B cell (primary cell): ENCODE data around the gene DCLK1. TPM values are rescaled to one million over a fixed set of nuclear protein-coding genes. Genes with fewer than 3 reads are reported as not detected.

ENCODE experiments used
- ATAC-seq: fragments of 200-7000 bp; cut with Tn5 transposase; one replicate; pipeline ENCODE4 v1.10.0; 2021; ENCODE audit warnings: low read depth, mild to moderate bottlenecking, moderate number of reproducible peaks, moderate library complexity
- CTCF ChIA-PET: fragments of 350-600 bp; sonication (Branson Sonifier 250); formaldehyde crosslinking; loops from one replicate; lab custom pipeline; 2021; ENCODE audit warnings: antibody characterized with exemption, inconsistent platforms; lab: Charles Lee
- POLR2A ChIA-PET: fragments of 350-600 bp; sonication (Branson Sonifier 250); formaldehyde crosslinking; loops from one replicate; lab custom pipeline; 2021; ENCODE audit warnings: antibody characterized with exemption; lab: Charles Lee
- DNase-seq: peaks from one replicate; pipeline ENCODE4 v3.0.0; 2013
- H2AFZ ChIP-seq: 2 replicates; pipeline ENCODE4 v1.6.1; 2012; ENCODE audit warnings: mild to moderate bottlenecking, low read depth, low read length; ENCODE audit not compliant: insufficient read depth, poor library complexity, severe bottlenecking
- H3K27ac ChIP-seq, 2 donors: 1 replicate in 1 of 2; 2 replicates in 1 of 2; pipeline ENCODE4 v1.5.1; 2012 to 2013; ENCODE audit warnings: low read length in 2 of 2, mild to moderate bottlenecking in 2 of 2, moderate library complexity in 1 of 2
- H3K27me3 ChIP-seq, 4 experiments: fragments of 200-600 bp in 1 of 4; sonication (generic) in 1 of 4; replicated peaks in 1 of 4; 1 replicate in 2 of 4; 2 replicates in 2 of 4; pipeline versions ENCODE4 v1.6.1 to v1.7.0; 2013 to 2016; ENCODE audit warnings: low read length in 3 of 4, mild to moderate bottlenecking in 2 of 4, mixed read lengths in 1 of 4, moderate library complexity in 1 of 4; ENCODE audit not compliant: insufficient read depth in 4 of 4, control insufficient read depth in 3 of 4; ENCODE audit errors: control extremely low read depth in 1 of 4
- H3K36me3 ChIP-seq, 2 experiments: replicated peaks in 1 of 2; 1 replicate in 1 of 2; 2 replicates in 1 of 2; pipeline versions ENCODE4 v1.6.1 to v1.7.1; 2013; ENCODE audit warnings: low read length in 1 of 2; ENCODE audit not compliant: insufficient read depth in 2 of 2, control insufficient read depth in 1 of 2; ENCODE audit errors: control extremely low read depth in 1 of 2, extremely low read depth in 1 of 2
- H3K4me1 ChIP-seq, 2 donors: fragments of 200-600 bp in 1 of 2; sonication (generic) in 1 of 2; 1 replicate in 1 of 2; 2 replicates in 1 of 2; pipeline versions ENCODE4 v1.5.1 to v1.6.1; 2013 to 2017; ENCODE audit warnings: low read length in 2 of 2; ENCODE audit not compliant: control insufficient read depth in 2 of 2, insufficient read depth in 2 of 2
- H3K4me2 ChIP-seq: replicated peaks from 2 replicates; pipeline ENCODE3; 2012; ENCODE audit warnings: mild to moderate bottlenecking, low read depth, low read length; ENCODE audit not compliant: poor library complexity, severe bottlenecking
- H3K4me3 ChIP-seq, 5 experiments: fragments of 200-600 bp in 1 of 5; sonication (generic) in 1 of 5; 1 replicate in 3 of 5; 2 replicates in 2 of 5; pipeline versions ENCODE4 v1.5.1 to v1.7.0; 2011 to 2016; ENCODE audit warnings: low read length in 4 of 5, mild to moderate bottlenecking in 4 of 5, low read depth in 2 of 5, control low read depth in 1 of 5, moderate library complexity in 1 of 5; ENCODE audit not compliant: insufficient read depth in 1 of 5; ENCODE audit errors: control extremely low read depth in 1 of 5, extremely low read depth in 1 of 5
- H3K79me2 ChIP-seq: fragments of 200-600 bp; sonication (generic); one replicate; pipeline ENCODE4 v1.6.0; 2016; ENCODE audit warnings: low read length; ENCODE audit not compliant: control insufficient read depth, insufficient read depth
- H3K9ac ChIP-seq: fragments of 200-600 bp; sonication (generic); 2 replicates; pipeline ENCODE4 v1.6.1; 2017; ENCODE audit warnings: mild to moderate bottlenecking, low read length, moderate library complexity
- H3K9me3 ChIP-seq, 3 donors: one replicate each; pipeline versions ENCODE4 v1.6.1 to v1.7.1; 2013; ENCODE audit warnings: low read length in 2 of 3; ENCODE audit not compliant: control insufficient read depth in 2 of 3, insufficient read depth in 1 of 3; ENCODE audit errors: control extremely low read depth in 1 of 3
- H4K20me1 ChIP-seq: 2 replicates; pipeline ENCODE4 v1.6.0; 2012; ENCODE audit warnings: mild to moderate bottlenecking, low read length; ENCODE audit not compliant: insufficient read depth, control insufficient read depth, poor library complexity, severe bottlenecking
- H3K27ac Mint-ChIP-seq: one replicate; pipeline ENCODE4 v1.8.0; 2021; ENCODE audit warnings: mixed read lengths
- H3K27me3 Mint-ChIP-seq: one replicate; pipeline ENCODE4 v1.8.0; 2021; ENCODE audit warnings: mixed read lengths
- H3K4me1 Mint-ChIP-seq: one replicate; pipeline ENCODE4 v1.8.0; 2021; ENCODE audit warnings: mixed read lengths
- H3K4me3 Mint-ChIP-seq: one replicate; pipeline ENCODE4 v1.8.0; 2021; ENCODE audit warnings: mixed read lengths
- H3K9me3 Mint-ChIP-seq: one replicate; pipeline ENCODE4 v1.8.0; 2022; ENCODE audit warnings: mixed read lengths; ENCODE audit not compliant: insufficient read depth
- CTCF ChIP-seq: fragments of 200-600 bp; IDR thresholded peaks from one replicate; pipeline ENCODE4 v1.8.0; 2022; ENCODE audit warnings: antibody characterized with exemption, mild to moderate bottlenecking
- EZH2 ChIP-seq: IDR thresholded peaks from 2 replicates; pipeline ENCODE4 v1.6.1; 2012; ENCODE audit warnings: borderline replicate concordance, low read depth, mild to moderate bottlenecking, moderate library complexity, low read length; ENCODE audit not compliant: insufficient read depth, poor library complexity, severe bottlenecking
- WGBS: methylation state at CpG from one replicate; pipeline ENCODE4 v1.1.5; 2013; ENCODE audit warnings: missing lambda C conversion rate; ENCODE audit not compliant: insufficient coverage; 5-methylcytosine and 5-hydroxymethylcytosine counted together
- intact Hi-C: fragments of 100-400 bp; cut with micrococcal nuclease; formaldehyde crosslinking; loops from one replicate; pipeline ENCODE4 v1.10.0; 2022
- polyA plus RNA-seq: library from polyadenylated mRNA; depleted of rRNA; stranded (reverse); fragments of >200 nt; gene quantifications from 2 replicates; pipeline ENCODE4 v1.2.3, GENCODE V29; 2012
- total RNA-seq, 2 donors: library from RNA; stranded (reverse); fragments of 120-200 nt in 1 of 2; gene quantifications; 1 replicate in 1 of 2; 2 replicates in 1 of 2; pipeline versions ENCODE4 v1.2.3 to v1.2.4, GENCODE V29; 2013 to 2022

DCLK1 gene
- total and polyA plus RNA-seq, 2 donors (not counting 1 experiment from before 2014, with no cell fraction given) = not detected

GRCh38 chr13:35872369-35872768, 258.8 kb downstream of the DCLK1 start:
- no peaks in the 10 kb centered on the region for H4K20me1 ChIP-seq
- intact Hi-C loops = no loop called here
- no peak overlapping the region for H2AFZ ChIP-seq
- H3K4me1 ChIP-seq = no peaks in the 10 kb centered on the region
- no peaks in the 10 kb centered on the region for H3K79me2 ChIP-seq
- H3K27me3 ChIP-seq = no peaks in the 10 kb centered on the region
- H3K36me3 ChIP-seq = no peaks in the 10 kb centered on the region
- no peak overlapping the region for H3K4me2 ChIP-seq
- H3K4me3 ChIP-seq = no peak overlapping the region
- no peak overlapping the region for H3K4me3 Mint-ChIP-seq
- ATAC-seq (no peak), DNase-seq (no peak)
- WGBS = no CpG with 5 or more reads among the region's 2 CpGs
- TF ChIP-seq CTCF (no peak), EZH2 (no peak)
- no peaks in the 10 kb centered on the region for H3K9me3 Mint-ChIP-seq
- POLR2A ChIA-PET = no interaction called here
- H3K9me3 ChIP-seq = no peaks in the 10 kb centered on the region
- no peaks in the 10 kb centered on the region for H3K4me1 Mint-ChIP-seq
- no peak overlapping the region for H3K27ac ChIP-seq
- H3K9ac ChIP-seq = no peak overlapping the region
- CTCF ChIA-PET = no interaction called here
- no peaks in the 10 kb centered on the region for H3K27me3 Mint-ChIP-seq
- no peak overlapping the region for H3K27ac Mint-ChIP-seq

GRCh38 chr13:35871561-35871960, 259.6 kb downstream of the DCLK1 start:
- Mint-ChIP-seq H3K4me3 (no peak overlapping the region), H3K4me1 (no peaks in the 10 kb centered on the region), H3K27ac (no peak overlapping the region), H3K27me3 (no peaks in the 10 kb centered on the region), H3K9me3 (no peaks in the 10 kb centered on the region)
- intact Hi-C loops = no loop called here
- H3K4me2 ChIP-seq = no peak overlapping the region
- TF ChIP-seq CTCF (no peak), EZH2 (no peak)
- WGBS = no CpG with 5 or more reads among the region's 2 CpGs
- no peak overlapping the region for H3K27ac ChIP-seq
- no peaks in the 10 kb centered on the region for H4K20me1 ChIP-seq
- no peak for DNase-seq
- H3K27me3 ChIP-seq = no peaks in the 10 kb centered on the region
- H3K4me3 ChIP-seq = no peak overlapping the region
- no peaks in the 10 kb centered on the region for H3K9me3 ChIP-seq
- no peak overlapping the region for H2AFZ ChIP-seq
- ATAC-seq = no peak
- ChIA-PET POLR2A (no interaction called here), CTCF (no interaction called here)
- H3K79me2 ChIP-seq = no peaks in the 10 kb centered on the region
- no peaks in the 10 kb centered on the region for H3K4me1 ChIP-seq
- H3K9ac ChIP-seq = no peak overlapping the region
- no peaks in the 10 kb centered on the region for H3K36me3 ChIP-seq
